ENCODE data around the gene ZIM2. TPM values are rescaled to one million over a fixed set of nuclear protein-coding genes. Genes with fewer than 3 reads are reported as not detected.

The ZIM2 gene
- total RNA-seq, 1 experiment from 2014 or later, result not detected

- Histone ChIP-seq H3K36me3 (ENCODE audit: control insufficient read depth in 1 of 2, insufficient read depth in 2 of 2, low read length in 2 of 2) (no peaks in the 10 kb centered on the region), H4K20me1 (ENCODE audit: insufficient read depth) (no peaks in the 10 kb centered on the region), H2AFZ (ENCODE audit: low read depth, low read length, poor library complexity, severe bottlenecking) (no peak overlapping the region), H3K27me3 (ENCODE audit: insufficient read depth, low read length) (no peaks in the 10 kb centered on the region), H3K9me2 (ENCODE audit: insufficient read depth) (no peaks in the 10 kb centered on the region), H3K9ac (ENCODE audit: low read length) (no peak overlapping the region), H3K27ac (ENCODE audit: low read depth, low read length) (no peak overlapping the region), H3K4me1 (ENCODE audit: control insufficient read depth in 1 of 2, insufficient read depth in 2 of 2, low read length in 2 of 2) (no peaks in the 10 kb centered on the region), H3K79me2 (ENCODE audit: insufficient read depth, low read length) (no peaks in the 10 kb centered on the region), H3K4me3 (replicated peaks in 1 of 2; ENCODE audit: low read depth in 1 of 2, low read length in 2 of 2) (no peak overlapping the region), H3K9me3 (ENCODE audit: control insufficient read depth in 1 of 2, insufficient read depth in 1 of 2, low read depth in 1 of 2, low read length in 2 of 2) (peaks cover 12 to 31% of the 10 kb centered on the region in 2 experiments; a peak in 2 of 4 replicates), H3K4me2 (ENCODE audit: low read length) (no peak overlapping the region)
- RAD21 ChIA-PET (ENCODE audit: low non-redundant PET in 1 of 2, low total read pairs in 2 of 2, uncharacterized antibody in 2 of 2, unreplicated experiment in 2 of 2), result no interaction called here
- POLR2A ChIA-PET, result no interaction called here
- ATAC-seq (no peak), DNase-seq (ENCODE audit: low read depth, low spot score) (no peak)
- no TSS peak for BruUV-seq (replicated peaks)
- CTCF ChIA-PET, result no interaction called here
- intact Hi-C loops (cut with micrococcal nuclease), result no loop called here
- TF ChIP-seq ATF3 (IDR thresholded peaks at IDR 0.05) (no peak), EGR1 (IDR thresholded peaks at IDR 0.05; ENCODE audit: low read depth) (no peak)
Observed at GRCh38 chr19:56848166-56848565, 7.6 kb upstream of the ZIM2 start.

GRCh38 chr19:56842412-56842811, 1.9 kb upstream of the ZIM2 start:
- Histone ChIP-seq H3K4me2 (ENCODE audit: low read length) (no peak overlapping the region), H3K4me1 (ENCODE audit: control insufficient read depth in 1 of 2, insufficient read depth in 2 of 2, low read length in 2 of 2) (no peaks in the 10 kb centered on the region), H3K36me3 (ENCODE audit: control insufficient read depth in 1 of 2, insufficient read depth in 2 of 2, low read length in 2 of 2) (no peaks in the 10 kb centered on the region), H4K20me1 (ENCODE audit: insufficient read depth) (no peaks in the 10 kb centered on the region), H3K27me3 (ENCODE audit: insufficient read depth, low read length) (no peaks in the 10 kb centered on the region), H3K4me3 (replicated peaks in 1 of 2; ENCODE audit: low read depth in 1 of 2, low read length in 2 of 2) (no peak overlapping the region), H3K9me3 (ENCODE audit: control insufficient read depth in 1 of 2, insufficient read depth in 1 of 2, low read depth in 1 of 2, low read length in 2 of 2) (peaks cover 10 to 16% of the 10 kb centered on the region in 2 experiments; a peak in 2 of 4 replicates), H2AFZ (ENCODE audit: low read depth, low read length, poor library complexity, severe bottlenecking) (no peak overlapping the region), H3K79me2 (ENCODE audit: insufficient read depth, low read length) (no peaks in the 10 kb centered on the region), H3K9me2 (ENCODE audit: insufficient read depth) (no peaks in the 10 kb centered on the region), H3K9ac (ENCODE audit: low read length) (no peak overlapping the region), H3K27ac (ENCODE audit: low read depth, low read length) (no peak overlapping the region)
- no peak for ATAC-seq
- no TSS peak for BruUV-seq (replicated peaks)
- ChIA-PET POLR2A (no interaction called here), CTCF (no interaction called here), RAD21 (ENCODE audit: low non-redundant PET in 1 of 2, low total read pairs in 2 of 2, uncharacterized antibody in 2 of 2, unreplicated experiment in 2 of 2) (no interaction called here)
- TF ChIP-seq JUND (IDR thresholded peaks at IDR 0.05) (no peak), CEBPB (IDR thresholded peaks at IDR 0.05; ENCODE audit: low read depth) (no peak), CBX3 (IDR thresholded peaks at IDR 0.05; ENCODE audit: low read depth) (no peak), ZBTB33 (IDR thresholded peaks at IDR 0.05; ENCODE audit: extremely low read depth, insufficient replicate concordance, low read length) (no peak), RAD21 (IDR thresholded peaks at IDR 0.05; ENCODE audit: low read depth) (no peak), SP1 (IDR thresholded peaks at IDR 0.05; ENCODE audit: low read depth) (no peak), YY1 (IDR thresholded peaks at IDR 0.05; ENCODE audit: extremely low read depth, insufficient replicate concordance, low read depth, low read length) (no peak), EZH2phosphoT487 (IDR thresholded peaks at IDR 0.05; ENCODE audit: borderline replicate concordance) (no peak), SIN3A (IDR thresholded peaks at IDR 0.05; ENCODE audit: low read depth) (no peak), EGR1 (IDR thresholded peaks at IDR 0.05; ENCODE audit: low read depth) (no peak), ELF1 (IDR thresholded peaks at IDR 0.05; ENCODE audit: borderline replicate concordance, low read depth) (no peak)
- no peak for DNase-seq (ENCODE audit: low read depth, low spot score)
- intact Hi-C loops (cut with micrococcal nuclease), result no loop called here
